Raji (cell line): ENCODE results near the gene HAVCR1.

ENCODE experiments used
- POLR2A ChIP-seq: IDR thresholded peaks from 2 replicates; pipeline ENCODE4 v1.6.1; 2011; ENCODE audit warnings: low read depth, low read length, control low read depth; ENCODE audit not compliant: insufficient read depth

Gene HAVCR1

GRCh38 chr5:157025093-157025698 is 33.7 kb downstream of the HAVCR1 start:
- TF ChIP-seq POLR2A, result no peak

- TF ChIP-seq POLR2A, result no peak
Observed at GRCh38 chr5:157024208-157024959, 34.5 kb downstream of the HAVCR1 start.

- no peak for TF ChIP-seq POLR2A
Observed at GRCh38 chr5:157022024-157022423, 36.9 kb downstream of the HAVCR1 start.

GRCh38 chr5:157020511-157021222 is 38.2 kb downstream of the HAVCR1 start:
- TF ChIP-seq POLR2A, result no peak

- no peak for TF ChIP-seq POLR2A
Observed at GRCh38 chr5:157020002-157020401, 38.9 kb downstream of the HAVCR1 start.

- TF ChIP-seq POLR2A, result no peak
Observed at GRCh38 chr5:157006262-157006661, 52.7 kb downstream of the HAVCR1 start.

- no peak for TF ChIP-seq POLR2A
Observed at GRCh38 chr5:157004893-157005551, 53.9 kb downstream of the HAVCR1 start.

- TF ChIP-seq POLR2A, result no peak
Observed at GRCh38 chr5:156991714-156992113, 67.2 kb downstream of the HAVCR1 start.

- TF ChIP-seq POLR2A, result no peak
Observed at GRCh38 chr5:156984064-156984463, 74.9 kb downstream of the HAVCR1 start.

GRCh38 chr5:156981481-156981880 is 77.4 kb downstream of the HAVCR1 start:
- TF ChIP-seq POLR2A, result no peak
